Stimulated activated effector memory CD8-positive, alpha-beta T cell treated with anti-CD3 and anti-CD28 coated beads, Interleukin-12 subunit alpha, Interleukin-12 subunit beta, amount 100 ng/mL, for 72 hours (primary cell): ENCODE measurements around the gene SAMMSON.

Source experiments
- ATAC-seq: fragments of 150-1000 bp; cut with Tn5 transposase; 2 replicates; pipeline ENCODE4 v1.10.0; 2021
- DNase-seq, 2 donors: peaks; one replicate each; pipeline ENCODE4 v3.0.0; 2021 to 2022; ENCODE audit warnings: low spot score in 2 of 2
- H3K27ac Mint-ChIP-seq: one replicate; pipeline ENCODE4 v1.8.0; 2022; ENCODE audit warnings: mild to moderate bottlenecking, mixed read lengths
- H3K36me3 Mint-ChIP-seq: one replicate; pipeline ENCODE4 v1.8.0; 2022; ENCODE audit warnings: mild to moderate bottlenecking, mixed read lengths
- H3K4me1 Mint-ChIP-seq: one replicate; pipeline ENCODE4 v1.8.0; 2022; ENCODE audit warnings: mixed read lengths
- H3K4me3 Mint-ChIP-seq: one replicate; pipeline ENCODE4 v1.8.0; 2022; ENCODE audit warnings: mild to moderate bottlenecking, mixed read lengths
- H3K9me3 Mint-ChIP-seq: one replicate; pipeline ENCODE4 v1.8.0; 2022; ENCODE audit warnings: mixed read lengths

SAMMSON gene

DNA sequence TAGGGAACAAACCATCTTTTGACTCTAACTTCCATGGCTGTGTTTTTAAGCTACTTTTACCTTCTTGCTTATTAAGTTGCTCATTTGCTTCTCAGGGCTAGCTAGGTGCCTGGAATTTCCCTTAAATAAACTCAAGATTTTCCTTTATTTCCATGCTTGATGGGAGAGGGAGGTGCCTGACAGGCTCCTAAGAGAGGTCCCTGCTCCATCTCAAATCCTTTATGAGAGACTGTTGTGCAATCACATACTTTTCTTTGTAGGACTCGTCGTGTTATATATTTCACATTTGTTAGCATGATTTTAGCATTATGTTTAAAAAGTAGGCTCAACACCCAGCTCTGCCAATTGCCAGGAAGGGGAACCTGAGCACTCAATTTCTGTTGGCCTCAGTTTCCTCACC, 95.7 kb downstream of the SAMMSON start:
- Mint-ChIP-seq H3K27ac (no peak overlapping the region), H3K4me3 (no peak overlapping the region), H3K9me3 (peaks cover 3% of the 10 kb centered on the region), H3K36me3 (no peaks in the 10 kb centered on the region), H3K4me1 (no peaks in the 10 kb centered on the region)
- DNase-seq (no peak), ATAC-seq (no peak)

DNA sequence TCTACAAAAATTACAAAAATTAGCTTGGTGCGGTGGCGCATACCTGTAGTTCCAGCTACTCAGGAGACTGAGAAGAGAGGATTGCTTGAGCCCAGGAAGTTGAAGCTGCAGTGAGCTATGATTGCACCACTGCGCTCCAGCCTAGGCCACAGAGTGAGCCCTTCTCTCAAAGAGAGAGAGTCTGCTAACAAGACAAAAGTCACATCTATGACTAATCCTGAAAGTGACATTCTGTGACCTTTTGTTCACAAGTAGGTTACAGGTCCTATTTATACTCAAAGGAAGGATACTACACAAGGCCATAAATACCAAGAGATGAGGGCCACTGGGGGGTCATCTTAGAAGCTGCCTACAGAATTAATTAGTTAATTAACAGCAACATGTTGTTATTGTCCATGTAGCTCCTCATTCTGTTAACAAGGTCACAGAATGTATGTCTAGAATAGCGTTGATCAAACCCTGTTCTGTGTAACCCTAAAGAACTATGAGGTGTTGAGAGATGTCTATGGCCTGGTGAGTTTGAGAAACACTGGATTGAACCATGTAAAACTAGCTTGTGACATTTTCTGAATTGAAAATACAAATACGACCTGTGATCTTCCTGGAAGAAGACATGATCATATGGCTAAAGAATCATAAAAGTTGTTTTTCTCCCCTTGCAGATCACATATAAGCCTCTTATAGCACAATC, 97.0 kb downstream of the SAMMSON start:
- H3K4me1 Mint-ChIP-seq = no peaks in the 10 kb centered on the region
- no peak overlapping the region for H3K4me3 Mint-ChIP-seq
- no peak for ATAC-seq
- no peak for DNase-seq
- no peak overlapping the region for H3K27ac Mint-ChIP-seq
- peaks cover 3% of the 10 kb centered on the region for H3K9me3 Mint-ChIP-seq
- H3K36me3 Mint-ChIP-seq = no peaks in the 10 kb centered on the region

DNA sequence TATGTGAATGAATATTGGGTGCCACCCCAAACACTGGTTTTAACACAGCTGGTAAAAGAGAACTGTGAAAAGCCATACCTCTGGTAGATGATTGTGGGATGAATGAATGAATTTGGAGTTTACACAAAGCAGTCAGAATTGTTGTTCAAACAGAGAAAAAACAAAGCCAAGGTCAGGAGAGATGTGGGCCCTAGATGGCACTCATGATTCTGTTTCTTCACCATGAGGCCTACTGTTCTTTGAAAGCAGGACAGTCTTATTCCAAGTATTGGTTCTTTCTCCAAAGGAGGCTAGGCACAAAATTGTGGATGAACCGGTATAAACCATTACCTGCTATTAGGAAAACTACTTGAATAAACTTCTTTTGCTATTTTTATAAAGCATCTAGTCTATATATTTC, 97.6 kb downstream of the SAMMSON start:
- no peaks in the 10 kb centered on the region for H3K4me1 Mint-ChIP-seq
- no peaks in the 10 kb centered on the region for H3K36me3 Mint-ChIP-seq
- no peak overlapping the region for H3K4me3 Mint-ChIP-seq
- no peak for ATAC-seq
- peaks cover 3% of the 10 kb centered on the region for H3K9me3 Mint-ChIP-seq
- DNase-seq = no peak
- H3K27ac Mint-ChIP-seq = no peak overlapping the region

DNA sequence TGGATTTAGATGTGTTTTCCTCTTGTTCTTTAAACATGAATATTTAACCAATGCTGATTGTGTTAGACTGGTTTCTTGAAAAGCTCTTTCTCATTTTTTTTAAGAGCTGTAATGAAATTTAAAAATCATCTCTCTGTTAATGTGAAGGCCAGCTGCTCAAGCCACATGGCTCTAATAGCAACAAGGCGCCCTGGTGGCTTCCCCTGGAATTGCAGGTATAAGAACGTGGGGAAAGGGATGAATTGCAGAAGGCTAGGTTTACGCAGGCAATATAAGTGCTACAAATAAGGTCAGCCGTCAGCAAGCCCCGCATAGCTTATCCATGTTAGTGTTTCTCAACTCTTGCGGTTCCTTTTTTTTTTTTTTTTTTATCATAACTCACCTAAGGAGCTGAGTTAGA, 108.5 kb downstream of the SAMMSON start:
- no peak overlapping the region for H3K27ac Mint-ChIP-seq
- H3K4me1 Mint-ChIP-seq = no peaks in the 10 kb centered on the region
- no peaks in the 10 kb centered on the region for H3K36me3 Mint-ChIP-seq
- DNase-seq (no peak), ATAC-seq (no peak)
- H3K9me3 Mint-ChIP-seq = no peaks in the 10 kb centered on the region
- H3K4me3 Mint-ChIP-seq = no peak overlapping the region

DNA sequence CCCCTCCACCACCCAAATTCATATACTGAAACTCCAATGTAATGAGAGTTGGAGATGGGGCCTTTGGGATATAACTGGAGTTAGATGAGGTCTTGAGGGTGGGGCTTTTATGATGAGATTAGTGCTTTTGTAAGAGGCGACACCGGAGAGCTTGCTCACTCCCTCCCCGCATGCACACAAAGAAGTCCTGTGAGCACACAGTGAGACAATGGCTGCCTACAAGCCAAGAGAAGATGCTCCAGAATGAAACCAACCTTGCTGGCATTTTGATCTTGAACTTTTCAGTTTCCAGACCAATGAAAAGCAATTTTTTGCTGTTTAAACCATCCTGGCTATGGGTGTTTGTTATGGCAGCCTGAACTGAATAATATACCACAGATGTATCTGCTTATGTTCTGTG, 109.0 kb downstream of the SAMMSON start:
- ATAC-seq (no peak), DNase-seq (no peak)
- Mint-ChIP-seq H3K4me3 (no peak overlapping the region), H3K9me3 (no peaks in the 10 kb centered on the region), H3K27ac (no peak overlapping the region), H3K4me1 (no peaks in the 10 kb centered on the region), H3K36me3 (no peaks in the 10 kb centered on the region)

DNA sequence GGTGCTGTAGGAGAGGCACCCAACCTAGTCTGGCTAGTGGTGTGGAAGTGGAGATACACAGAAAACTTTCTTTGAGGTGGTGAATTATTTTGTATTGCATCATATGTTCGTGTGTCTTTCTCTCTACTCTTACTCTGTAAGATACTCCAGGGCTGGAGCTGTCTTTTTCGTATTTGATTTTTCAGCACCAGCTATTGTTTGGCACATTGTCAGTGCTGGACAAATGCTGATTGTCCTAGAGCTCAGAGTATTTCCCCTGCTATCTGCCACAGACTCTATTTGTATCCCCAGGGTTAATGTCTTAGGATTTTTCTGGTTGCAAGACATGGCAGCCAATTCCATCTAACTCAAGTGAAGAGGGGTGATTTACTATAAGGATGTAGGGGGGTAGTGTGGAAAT, 110.5 kb downstream of the SAMMSON start:
- DNase-seq = no peak
- H3K27ac Mint-ChIP-seq = no peak overlapping the region
- H3K9me3 Mint-ChIP-seq = no peaks in the 10 kb centered on the region
- H3K4me3 Mint-ChIP-seq = no peak overlapping the region
- H3K4me1 Mint-ChIP-seq = no peaks in the 10 kb centered on the region
- H3K36me3 Mint-ChIP-seq = no peaks in the 10 kb centered on the region
- no peak for ATAC-seq

DNA sequence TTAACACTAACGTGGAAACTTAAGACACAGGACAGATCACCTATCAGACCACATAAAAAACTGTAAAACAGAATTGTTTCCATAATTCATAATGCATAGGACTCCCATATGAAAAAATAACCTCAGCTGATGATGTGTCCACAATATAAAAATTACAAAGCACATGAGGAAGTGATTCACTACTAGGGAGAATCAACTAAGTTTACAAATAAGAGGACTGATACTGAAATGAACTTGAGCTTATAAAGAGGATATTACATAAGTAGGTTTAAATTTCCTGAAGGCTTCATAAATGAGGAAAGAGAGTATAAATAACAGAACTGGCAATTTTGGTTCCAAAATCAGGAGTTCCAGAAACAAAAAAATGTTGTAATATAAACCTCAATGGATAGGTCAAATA, 111.9 kb downstream of the SAMMSON start:
- Mint-ChIP-seq H3K36me3 (no peaks in the 10 kb centered on the region), H3K27ac (no peak overlapping the region), H3K9me3 (no peaks in the 10 kb centered on the region), H3K4me1 (no peaks in the 10 kb centered on the region), H3K4me3 (no peak overlapping the region)
- ATAC-seq = no peak
- no peak for DNase-seq

DNA sequence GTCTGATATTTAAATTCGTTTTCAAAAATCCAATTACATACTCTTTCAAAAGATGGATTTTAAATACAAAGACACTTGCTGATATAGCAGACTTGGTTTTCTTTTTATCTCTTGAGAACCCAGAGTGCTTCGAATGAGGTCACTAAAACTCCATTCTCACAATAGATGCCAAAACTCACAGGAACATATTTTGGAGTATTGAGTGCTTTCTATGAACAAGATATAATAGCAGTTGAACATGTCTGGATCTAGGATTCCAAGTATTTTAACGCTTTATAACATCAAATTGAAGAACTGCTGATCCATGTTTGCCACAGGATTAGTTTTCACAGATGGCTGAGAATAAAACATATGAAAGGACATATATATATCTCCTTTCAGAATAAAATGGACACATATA, 113.2 kb downstream of the SAMMSON start:
- Mint-ChIP-seq H3K36me3 (no peaks in the 10 kb centered on the region), H3K9me3 (no peaks in the 10 kb centered on the region), H3K27ac (no peak overlapping the region), H3K4me1 (no peaks in the 10 kb centered on the region), H3K4me3 (no peak overlapping the region)
- DNase-seq = no peak
- no peak for ATAC-seq

DNA sequence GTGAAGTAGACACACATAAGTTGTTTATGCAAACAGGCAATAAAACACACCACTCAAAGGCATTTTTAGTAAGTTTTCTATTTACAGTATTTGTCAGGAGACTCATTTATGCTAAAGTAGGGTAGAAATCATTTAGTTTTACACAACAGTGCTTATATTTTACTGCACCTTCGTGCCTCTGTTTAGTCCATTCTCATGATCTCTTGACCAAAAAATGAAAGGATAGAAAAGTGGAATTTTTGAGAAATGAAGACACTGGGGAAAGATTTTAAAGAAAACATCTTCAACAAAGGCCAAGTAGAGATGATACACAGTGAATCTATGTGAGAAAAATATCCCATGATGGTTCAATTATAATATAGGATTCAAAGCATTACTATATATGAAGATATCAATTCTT, 114.9 kb downstream of the SAMMSON start:
- Mint-ChIP-seq H3K4me1 (no peaks in the 10 kb centered on the region), H3K9me3 (no peaks in the 10 kb centered on the region), H3K27ac (no peak overlapping the region), H3K4me3 (no peak overlapping the region), H3K36me3 (no peaks in the 10 kb centered on the region)
- DNase-seq = no peak
- no peak for ATAC-seq

DNA sequence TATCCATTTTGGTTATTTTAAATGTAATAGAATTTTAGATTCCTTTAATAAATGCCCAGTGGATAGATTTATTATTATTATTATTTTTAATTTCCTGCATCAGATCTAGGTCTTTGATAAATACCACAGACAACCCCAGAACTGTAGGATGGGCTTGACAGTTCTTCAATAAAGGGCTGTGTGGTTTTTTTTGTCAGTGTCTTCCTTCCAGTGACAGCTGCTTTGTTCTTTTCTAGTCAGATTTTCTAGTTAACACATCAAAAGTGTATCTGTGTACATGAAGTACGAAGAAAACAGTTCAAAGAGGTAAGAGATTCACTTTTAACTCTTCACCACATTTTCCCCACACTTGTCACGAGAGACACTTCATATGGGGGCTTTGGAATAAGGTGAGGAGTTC, 120.3 kb downstream of the SAMMSON start:
- Mint-ChIP-seq H3K4me1 (no peaks in the 10 kb centered on the region), H3K9me3 (no peaks in the 10 kb centered on the region), H3K27ac (no peak overlapping the region), H3K4me3 (no peak overlapping the region), H3K36me3 (no peaks in the 10 kb centered on the region)
- DNase-seq (no peak), ATAC-seq (no peak)
